ENCODE data around the gene TSC2.
"Not testable (repeated sequence)": the region's sequence is repeated elsewhere in the genome, so short reads cannot be mapped to it uniquely, and the experiment has no call there.

- not testable (repeated sequence) for TF ChIP-seq CTCF, POLR2A, EP300 (IDR thresholded peaks at IDR 0.05)
Measured at GRCh38 chr16:2011726-2012125, 36.1 kb upstream of the TSC2 start.

Data from upper lobe of left lung (tissue), 4 donors.